ENCODE data around the gene PCNX3. TPM values are rescaled to one million over a fixed set of nuclear protein-coding genes. Genes with fewer than 3 reads are reported as not detected.

Gene PCNX3
- total and polyA plus RNA-seq, 2 of the 4 experiments (the other 2 are of a cell fraction) = 5.6 to 33.2 TPM

GRCh38 chr11:65585396-65586246 lies 30.0 kb upstream of the PCNX3 start:
- H2BK20ac ChIP-seq (ENCODE audit: low read depth, low read length) = no peak overlapping the region
- H3K27ac ChIP-seq (ENCODE audit: insufficient read depth, low read length) = no peak overlapping the region
- H3K27me3 ChIP-seq (ENCODE audit: control insufficient read depth, insufficient read depth, low read length) = no peaks in the 10 kb centered on the region
- H3K4me2 ChIP-seq (ENCODE audit: low read depth, low read length) = no peak overlapping the region
- dilution Hi-C loops (cut with HindIII; ENCODE audit: low sequenced_read_pairs, unreplicated experiment) (no loop called here), intact Hi-C loops (cut with micrococcal nuclease) (no loop called here), in situ Hi-C loops (cut with MboI; ENCODE audit: low sequenced_read_pairs) (no loop called here)
- no peak overlapping the region for H4K91ac ChIP-seq (ENCODE audit: insufficient read depth, low read depth, low read length)
- no peak for ATAC-seq (ENCODE audit: low read depth)
- H3K4me1 ChIP-seq (ENCODE audit: control insufficient read depth, insufficient read depth, low read length) = peaks cover 4% of the 10 kb centered on the region
- WGBS, 2 experiments (ENCODE audit: extremely low coverage in 2 of 2, insufficient read length in 1 of 2) = 65% methylated on average over 12 of the region's 51 CpGs; no CpG with 5 or more reads in 1 of the 2 experiments
- no peak overlapping the region for H3K4ac ChIP-seq (ENCODE audit: low read depth, low read length)
- no peak overlapping the region for H2BK15ac ChIP-seq (ENCODE audit: low read depth, low read length)
- no peak overlapping the region for H2AFZ ChIP-seq (replicated peaks; ENCODE audit: low read length, poor library complexity)
- H2AK5ac ChIP-seq (ENCODE audit: low read depth, low read length) = no peak overlapping the region
- H4K5ac ChIP-seq (ENCODE audit: low read depth, low read length) = no peak overlapping the region
- H3K9me3 ChIP-seq (ENCODE audit: control insufficient read depth, insufficient read depth, low read length) = no peaks in the 10 kb centered on the region
- no peak overlapping the region for H3K23ac ChIP-seq (ENCODE audit: low read depth, low read length)
- no peak overlapping the region for H4K8ac ChIP-seq (ENCODE audit: low read depth in 2 of 2, low read length in 2 of 2)
- no peak overlapping the region for H3K9ac ChIP-seq (ENCODE audit: low read depth, low read length)
- H3K14ac ChIP-seq (replicated peaks; ENCODE audit: low read depth, low read length) = no peak overlapping the region
- TF ChIP-seq BHLHE40 (IDR thresholded peaks at IDR 0.05; ENCODE audit: low read depth, low read length) (no peak), NFE2L2 (IDR thresholded peaks at IDR 0.05; ENCODE audit: low read depth, low read length) (no peak), MXI1 (IDR thresholded peaks at IDR 0.05; ENCODE audit: borderline replicate concordance, low read depth, low read length) (no peak), USF2 (IDR thresholded peaks at IDR 0.05; ENCODE audit: low read depth, low read length) (no peak), ELK1 (IDR thresholded peaks at IDR 0.05; ENCODE audit: borderline replicate concordance, low read depth, low read length) (no peak), FOS (IDR thresholded peaks at IDR 0.05; ENCODE audit: low read depth, low read length) (no peak), MAFK (IDR thresholded peaks at IDR 0.05; ENCODE audit: low read depth, low read length) (no peak)
- 0 out of 2 replicates have a peak, but pooled peaks cover 4% of the 10 kb centered on the region for H4K20me1 ChIP-seq (ENCODE audit: insufficient read depth, low read length)
- H2BK120ac ChIP-seq (ENCODE audit: low read depth, low read length) = no peak overlapping the region
- no peak overlapping the region for H2AK9ac ChIP-seq (replicated peaks; ENCODE audit: low read depth, low read length, poor library complexity)
- CTCF ChIA-PET = no interaction called here
- H2BK5ac ChIP-seq (ENCODE audit: low read depth, low read length, poor library complexity, severe bottlenecking) = no peak overlapping the region
- H3K18ac ChIP-seq (ENCODE audit: low read depth, low read length) = no peak overlapping the region
- H3K79me1 ChIP-seq (ENCODE audit: low read depth in 1 of 2, low read length in 2 of 2) = peaks cover 0 to 24% of the 10 kb centered on the region in 2 experiments; a peak in 1 of 4 replicates
- H3K9me1 ChIP-seq (ENCODE audit: insufficient read depth, low read length) = no peaks in the 10 kb centered on the region
- H3K56ac ChIP-seq (ENCODE audit: extremely low read depth, insufficient read depth, low read length) = no peak overlapping the region
- BruUV-seq (replicated peaks) = no TSS peak
- peaks cover 45% of the 10 kb centered on the region for H3K36me3 ChIP-seq (ENCODE audit: control insufficient read depth, insufficient read depth, low read length)
- DNase-seq = no peak
- no peak overlapping the region for H3K4me3 ChIP-seq (ENCODE audit: insufficient read depth, low read depth, low read length)
- POLR2A ChIA-PET (ENCODE audit: unreplicated experiment) = no interaction called here
